HG02852 (cell line): Measurements from ENCODE around the gene DDX3X.
"Not testable (repeated sequence)": the region's sequence is repeated elsewhere in the genome, so short reads cannot be mapped to it uniquely, and the experiment has no call there.

ENCODE experiments used
- ATAC-seq: cut with Tn5 transposase; IDR thresholded peaks from one replicate; pipeline ENCODE4 v1.9.1; 2021; ENCODE audit warnings: mild to moderate bottlenecking, moderate library complexity; ENCODE audit not compliant: unreplicated experiment

DDX3X gene

DNA sequence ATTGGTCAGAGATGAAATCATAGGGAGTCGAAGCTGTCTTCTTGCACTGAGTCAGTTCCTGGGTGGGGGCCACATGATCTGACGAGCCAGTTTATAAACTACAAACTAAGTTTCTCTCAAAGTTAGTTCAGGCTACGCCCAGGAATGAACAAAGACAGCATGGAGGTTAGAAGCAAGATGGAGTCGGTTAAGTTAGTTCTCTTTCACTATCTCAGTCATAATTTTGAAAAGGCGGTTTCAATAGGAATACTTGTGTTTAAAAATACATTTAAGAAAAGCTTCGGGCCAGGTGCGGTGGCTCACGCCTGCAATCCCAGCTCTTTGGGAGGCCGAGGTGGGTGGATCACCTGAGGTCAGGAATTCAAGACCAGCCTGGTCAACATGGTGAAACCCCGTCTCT, 77.3 kb downstream of the DDX3X start:
- not testable (repeated sequence) for ATAC-seq

DNA sequence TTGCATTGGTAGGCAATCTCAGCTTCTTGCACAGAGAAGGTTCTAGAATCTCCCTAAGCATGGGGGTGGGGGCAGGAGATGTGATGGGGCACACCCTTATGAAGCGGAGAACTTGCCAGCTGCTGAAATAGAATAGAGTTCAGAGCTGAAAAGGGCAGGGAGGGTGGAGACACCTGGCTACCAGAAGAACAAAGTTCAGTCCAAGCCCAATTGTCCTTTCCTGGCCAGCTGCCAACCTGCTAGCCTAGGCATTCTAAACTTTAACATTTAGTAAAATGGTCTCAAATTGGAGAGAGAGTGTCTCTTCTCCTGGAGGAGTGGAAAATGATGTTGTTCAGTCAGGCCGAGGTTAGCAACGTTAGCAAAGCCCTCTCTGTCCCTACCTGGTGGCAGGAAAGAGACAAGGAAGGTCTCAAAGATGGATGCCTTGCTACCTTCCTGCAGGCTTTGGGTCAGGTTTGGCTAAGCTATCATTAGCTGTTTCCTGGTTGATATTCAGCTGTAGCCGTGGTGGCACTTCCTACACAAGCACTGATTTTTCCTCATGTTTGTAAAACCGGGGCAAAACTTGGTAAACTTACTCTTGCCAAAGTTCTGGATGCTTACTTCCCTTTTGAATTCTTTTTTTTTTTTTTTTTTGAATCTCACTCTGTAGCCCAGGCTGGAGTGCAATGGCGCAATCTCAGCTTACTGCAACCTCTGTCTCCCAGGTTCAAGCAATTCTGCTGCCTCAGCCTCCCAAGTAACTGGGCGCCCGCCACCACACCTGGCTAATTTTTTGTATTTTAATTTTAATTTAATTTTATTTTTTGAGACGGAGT, 78.5 kb downstream of the DDX3X start:
- ATAC-seq: no peak
